Nephron progenitor cell (in vitro differentiated cells): ENCODE results near the gene DSG2.

Source experiments
- DNase-seq: peaks from one replicate; pipeline ENCODE4 v3.0.0; 2021
- H3K27ac Mint-ChIP-seq: 2 replicates; pipeline ENCODE4 v1.8.0; 2021; ENCODE audit warnings: mild to moderate bottlenecking, moderate library complexity, mixed read lengths
- H3K27me3 Mint-ChIP-seq: 2 replicates; pipeline ENCODE4 v1.8.0; 2021; ENCODE audit warnings: mild to moderate bottlenecking, low read depth, mixed read lengths; ENCODE audit not compliant: poor library complexity
- H3K36me3 Mint-ChIP-seq: 2 replicates; pipeline ENCODE4 v1.8.0; 2021; ENCODE audit warnings: low read depth, mixed read lengths
- H3K4me1 Mint-ChIP-seq: 2 replicates; pipeline ENCODE4 v1.8.0; 2021; ENCODE audit warnings: mixed read lengths
- H3K4me3 Mint-ChIP-seq: 2 replicates; pipeline ENCODE4 v1.8.0; 2021; ENCODE audit warnings: mild to moderate bottlenecking, moderate library complexity, mixed read lengths
- H3K9me3 Mint-ChIP-seq: 2 replicates; pipeline ENCODE4 v1.8.0; 2021; ENCODE audit warnings: mild to moderate bottlenecking, moderate library complexity, mixed read lengths
- TF ChIP-seq, protein P1 (sequence below): fragments of 200-600 bp; sonication (generic); IDR thresholded peaks from 2 replicates; pipeline ENCODE4 v1.5.0; 2021; ENCODE audit warnings: antibody characterized with exemption

The DSG2 gene

DNA sequence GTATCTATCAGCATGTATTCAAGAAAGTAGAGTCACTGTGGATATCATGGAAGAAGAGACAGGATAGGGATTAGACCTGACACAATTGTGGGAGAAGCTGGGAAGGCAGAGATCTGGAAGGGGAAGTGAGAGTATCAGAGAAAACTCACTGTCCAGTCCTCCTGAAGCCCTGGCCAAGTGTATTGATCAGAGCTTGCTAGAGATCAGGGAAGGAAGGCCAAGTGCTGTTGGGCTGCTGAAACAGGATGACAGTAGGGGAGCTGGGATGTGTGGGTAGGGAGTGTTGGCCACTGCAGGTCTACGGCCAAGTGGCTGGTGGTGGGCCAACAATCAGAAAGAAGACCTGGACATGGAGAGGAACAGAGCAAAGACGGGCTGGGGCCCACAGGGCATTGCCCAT, 67.4 kb downstream of the DSG2 start:
- DNase-seq, result no peak
- Mint-ChIP-seq H3K4me3 (no peak overlapping the region), H3K36me3 (no peaks in the 10 kb centered on the region), H3K27me3 (no peaks in the 10 kb centered on the region), H3K9me3 (no peaks in the 10 kb centered on the region), H3K4me1 (peaks cover 13% of the 10 kb centered on the region), H3K27ac (peak overlapping the region; percentile 1)
- TF ChIP-seq, protein P1, sequence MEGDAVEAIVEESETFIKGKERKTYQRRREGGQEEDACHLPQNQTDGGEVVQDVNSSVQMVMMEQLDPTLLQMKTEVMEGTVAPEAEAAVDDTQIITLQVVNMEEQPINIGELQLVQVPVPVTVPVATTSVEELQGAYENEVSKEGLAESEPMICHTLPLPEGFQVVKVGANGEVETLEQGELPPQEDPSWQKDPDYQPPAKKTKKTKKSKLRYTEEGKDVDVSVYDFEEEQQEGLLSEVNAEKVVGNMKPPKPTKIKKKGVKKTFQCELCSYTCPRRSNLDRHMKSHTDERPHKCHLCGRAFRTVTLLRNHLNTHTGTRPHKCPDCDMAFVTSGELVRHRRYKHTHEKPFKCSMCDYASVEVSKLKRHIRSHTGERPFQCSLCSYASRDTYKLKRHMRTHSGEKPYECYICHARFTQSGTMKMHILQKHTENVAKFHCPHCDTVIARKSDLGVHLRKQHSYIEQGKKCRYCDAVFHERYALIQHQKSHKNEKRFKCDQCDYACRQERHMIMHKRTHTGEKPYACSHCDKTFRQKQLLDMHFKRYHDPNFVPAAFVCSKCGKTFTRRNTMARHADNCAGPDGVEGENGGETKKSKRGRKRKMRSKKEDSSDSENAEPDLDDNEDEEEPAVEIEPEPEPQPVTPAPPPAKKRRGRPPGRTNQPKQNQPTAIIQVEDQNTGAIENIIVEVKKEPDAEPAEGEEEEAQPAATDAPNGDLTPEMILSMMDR, result no peak

DNA sequence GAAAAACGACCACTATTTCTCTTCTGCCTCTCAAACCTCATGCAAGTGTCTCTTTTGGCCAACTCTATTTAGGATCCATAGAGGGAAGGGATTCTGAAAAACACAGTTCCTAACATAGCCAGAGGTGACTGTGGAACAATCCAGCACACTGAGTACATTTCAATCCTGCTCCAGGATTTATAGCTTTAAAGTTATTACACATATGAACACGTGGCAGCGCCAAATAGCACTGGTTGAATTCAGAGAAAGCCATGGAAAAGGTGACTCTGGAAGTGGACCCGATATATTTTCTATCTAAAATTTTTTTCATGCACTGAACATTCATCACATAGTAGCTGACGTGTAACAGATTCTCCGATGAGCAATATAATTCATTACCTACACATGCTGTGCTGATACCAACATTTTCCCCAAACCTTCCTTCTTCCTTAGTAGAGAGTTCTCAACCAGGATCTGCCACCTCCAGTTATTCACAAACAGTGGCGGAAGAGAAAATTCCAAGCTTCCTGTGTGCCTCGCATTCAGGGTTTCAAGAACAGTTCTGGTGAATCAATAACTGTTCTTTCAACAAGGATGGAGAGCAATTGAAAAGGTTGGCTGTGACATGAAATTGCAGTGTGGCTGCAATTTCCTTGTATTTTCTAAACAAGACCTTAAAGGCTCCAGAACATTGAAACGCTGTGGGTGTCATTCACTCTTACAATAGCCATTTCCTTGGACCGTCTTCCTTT, 68.0 kb downstream of the DSG2 start:
- no peak for DNase-seq
- Mint-ChIP-seq H3K4me3 (no peak overlapping the region), H3K9me3 (no peaks in the 10 kb centered on the region), H3K4me1 (peaks cover 13% of the 10 kb centered on the region), H3K27me3 (no peaks in the 10 kb centered on the region), H3K36me3 (no peaks in the 10 kb centered on the region), H3K27ac (no peak overlapping the region)
- TF ChIP-seq, protein P1, result no peak

DNA sequence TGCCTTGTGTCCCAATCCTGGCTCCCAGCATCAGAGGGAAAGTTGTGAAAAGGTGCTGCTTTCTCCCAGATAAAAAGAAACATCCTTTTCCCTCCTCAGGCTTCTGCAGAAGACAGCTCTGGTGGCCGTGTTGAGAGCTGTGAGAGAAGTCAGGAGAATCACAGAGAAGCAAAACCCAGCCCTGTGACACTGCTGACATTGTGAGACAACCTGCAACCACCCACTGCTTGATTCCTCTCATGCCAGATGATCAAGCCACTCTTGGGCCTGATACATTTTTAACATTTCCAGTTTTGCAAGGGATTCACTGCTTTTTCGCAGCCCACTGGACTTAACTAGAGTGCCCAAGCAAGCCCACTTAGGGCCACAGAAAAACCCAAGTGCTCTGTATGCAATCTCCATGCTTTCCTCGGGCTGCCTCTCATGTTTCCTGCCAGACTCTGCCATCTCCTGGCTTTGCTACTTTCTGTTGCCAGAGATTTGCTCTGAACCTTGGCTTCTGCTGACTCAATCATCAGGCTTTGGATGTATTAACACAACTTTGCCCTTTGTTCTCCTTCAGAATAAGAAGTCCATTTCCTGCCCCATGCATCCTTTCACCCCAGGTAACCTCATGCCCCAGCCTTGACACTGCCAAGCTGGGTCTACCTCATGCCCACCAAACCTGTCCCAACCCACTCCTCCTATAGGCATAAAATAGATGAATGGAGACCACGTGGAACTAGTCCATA, 68.8 kb downstream of the DSG2 start:
- peak overlapping the region; percentile 2 for H3K27ac Mint-ChIP-seq
- no peak overlapping the region for H3K4me3 Mint-ChIP-seq
- H3K4me1 Mint-ChIP-seq, result peaks cover 13% of the 10 kb centered on the region
- H3K36me3 Mint-ChIP-seq, result no peaks in the 10 kb centered on the region
- TF ChIP-seq, protein P1, result no peak
- H3K9me3 Mint-ChIP-seq, result no peaks in the 10 kb centered on the region
- no peak for DNase-seq
- H3K27me3 Mint-ChIP-seq, result no peaks in the 10 kb centered on the region

DNA sequence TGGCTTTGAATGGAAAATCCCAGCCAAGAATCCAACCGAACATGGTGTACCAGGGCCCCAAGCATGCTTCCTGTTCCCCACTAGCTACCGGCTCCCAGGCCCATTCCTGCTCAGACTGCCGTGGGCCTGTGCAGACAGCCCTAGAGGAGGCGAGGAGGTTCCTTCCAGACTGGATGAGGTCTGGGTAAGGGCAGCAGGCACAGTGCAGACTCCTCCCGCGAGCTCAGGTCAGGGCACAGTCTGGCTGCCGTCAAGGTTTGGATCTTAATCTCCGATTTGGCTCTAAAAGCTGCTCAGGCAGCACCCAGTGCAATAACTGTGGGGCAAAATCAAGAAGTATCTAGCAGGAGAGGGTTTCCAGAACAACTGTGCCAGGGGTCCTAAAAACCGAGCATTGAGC, 74.4 kb downstream of the DSG2 start:
- Mint-ChIP-seq H3K27ac (no peak overlapping the region), H3K4me1 (peaks cover 4% of the 10 kb centered on the region), H3K9me3 (no peaks in the 10 kb centered on the region), H3K36me3 (no peaks in the 10 kb centered on the region), H3K27me3 (peaks cover 11% of the 10 kb centered on the region), H3K4me3 (no peak overlapping the region)
- TF ChIP-seq, protein P1, result no peak
- no peak for DNase-seq

DNA sequence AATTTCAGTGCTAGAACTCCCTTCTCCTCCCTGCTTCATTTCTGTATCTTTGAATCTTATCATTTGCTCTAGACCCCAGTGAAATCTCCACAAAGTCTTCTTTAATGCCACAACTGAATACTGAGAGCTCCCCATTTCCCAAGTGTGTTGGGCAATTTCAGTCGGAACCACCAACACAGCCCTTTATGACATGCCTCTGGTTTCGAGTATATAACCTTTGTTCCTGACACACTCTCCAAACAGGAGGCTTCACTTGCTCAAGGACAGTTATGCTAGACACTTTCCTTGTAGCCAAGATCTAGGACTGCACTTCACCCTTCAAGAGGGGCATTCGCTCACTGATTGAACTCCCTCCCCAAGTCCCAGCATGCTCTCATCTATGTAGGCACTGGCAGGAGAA, 75.1 kb downstream of the DSG2 start:
- TF ChIP-seq, protein P1, result no peak
- Mint-ChIP-seq H3K27me3 (peaks cover 11% of the 10 kb centered on the region), H3K9me3 (no peaks in the 10 kb centered on the region), H3K4me3 (no peak overlapping the region), H3K27ac (no peak overlapping the region), H3K4me1 (peaks cover 4% of the 10 kb centered on the region), H3K36me3 (no peaks in the 10 kb centered on the region)
- DNase-seq, result no peak

DNA sequence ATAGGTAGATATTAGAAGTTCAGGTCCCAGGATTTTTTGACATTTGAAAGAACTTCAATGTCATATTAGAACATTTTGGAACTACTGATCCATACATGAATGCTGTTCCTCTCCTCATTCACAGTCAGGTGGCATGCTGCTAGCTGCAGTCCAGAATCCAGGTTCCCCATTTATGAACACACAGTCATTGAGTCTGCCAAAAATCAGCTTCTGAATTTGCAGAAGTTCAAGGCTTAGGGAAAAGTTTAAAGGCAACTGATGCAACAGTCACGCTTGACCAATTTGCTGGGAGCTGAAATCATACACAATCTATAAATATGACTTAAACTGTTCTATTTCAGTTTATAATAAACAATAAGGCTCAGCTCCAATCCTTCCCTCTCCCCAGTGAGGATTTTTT, 76.4 kb downstream of the DSG2 start:
- Mint-ChIP-seq H3K27me3 (peaks cover 11% of the 10 kb centered on the region), H3K4me1 (no peaks in the 10 kb centered on the region), H3K27ac (no peak overlapping the region), H3K4me3 (no peak overlapping the region), H3K9me3 (no peaks in the 10 kb centered on the region), H3K36me3 (no peaks in the 10 kb centered on the region)
- no peak for DNase-seq
- TF ChIP-seq, protein P1, result no peak
